Activated CD8-positive, alpha-beta memory T cell treated with anti-CD3 and anti-CD28 coated beads for 24 hours (primary cell): Measurements from ENCODE around the gene NEXMIF.
"Not testable (repeated sequence)": the region's sequence is repeated elsewhere in the genome, so short reads cannot be mapped to it uniquely, and the experiment has no call there.

Source experiments
- DNase-seq: peaks from one replicate; pipeline ENCODE4 v3.0.0-alpha.2; 2020

NEXMIF gene

DNA sequence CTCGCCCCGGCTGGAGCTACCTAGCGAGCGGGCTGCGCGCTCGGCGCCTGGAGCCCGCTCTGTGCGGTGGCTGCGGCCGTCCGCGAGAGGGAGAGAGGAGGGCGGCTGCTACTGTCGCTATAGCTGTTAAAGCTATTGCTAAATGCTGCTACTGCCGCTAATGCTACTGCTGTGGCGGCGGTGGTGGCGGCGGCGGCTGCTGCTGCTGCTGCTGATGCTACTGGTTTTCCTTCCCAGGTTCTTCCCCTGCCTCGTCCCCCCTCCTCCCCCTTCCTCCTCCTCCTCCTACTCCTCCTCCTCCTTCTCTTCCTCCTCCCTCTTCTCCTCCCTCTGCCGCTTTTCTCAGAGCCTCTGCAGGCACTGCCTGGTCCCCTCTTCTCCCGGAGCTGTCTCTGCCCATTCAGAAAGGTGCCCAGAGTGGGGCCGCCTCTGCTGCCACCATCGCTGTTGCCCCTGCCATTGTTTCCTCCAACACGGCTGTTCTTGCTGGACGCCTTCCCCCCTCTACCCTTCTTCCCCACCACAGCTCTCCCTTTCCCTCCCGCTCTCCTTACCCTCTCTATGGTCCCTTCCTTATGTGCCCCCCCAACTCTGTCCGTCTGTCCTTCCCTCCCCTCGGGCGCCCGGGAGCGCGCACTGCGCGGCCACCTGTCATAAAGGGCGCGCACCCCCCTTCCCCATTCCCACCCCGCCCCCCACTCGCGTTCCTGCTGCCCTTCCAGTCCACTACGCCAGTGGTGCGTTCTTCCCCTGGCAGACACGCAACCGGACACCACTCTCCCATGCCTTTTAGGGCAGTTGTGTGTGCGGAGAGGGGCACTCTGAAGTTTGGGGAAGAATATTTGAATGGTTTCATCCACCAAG, at the start of gene NEXMIF:
Gene NEXMIF (minus strand): TSS at position 228 of the 864 bp plus-strand sequence.
- DNase-seq = no peak

DNA sequence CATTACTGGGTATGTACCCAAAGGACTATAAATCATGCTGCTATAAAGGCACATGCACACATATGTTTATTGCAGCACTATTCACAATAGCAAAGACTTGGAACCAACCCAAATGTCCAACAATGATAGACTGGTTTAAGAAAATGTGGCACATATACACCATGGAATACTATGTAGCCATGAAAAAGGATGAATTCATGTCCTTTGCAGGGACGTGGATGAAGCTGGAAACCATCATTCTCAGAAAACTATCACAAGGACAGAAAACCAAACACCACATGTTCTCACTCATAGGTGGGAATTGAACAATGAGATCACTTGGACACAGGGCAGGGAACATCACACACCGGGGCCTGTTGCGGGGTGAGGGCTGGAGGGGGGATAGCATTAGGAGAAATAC, 36.7 kb upstream of the NEXMIF start:
- not testable (repeated sequence) for DNase-seq

DNA sequence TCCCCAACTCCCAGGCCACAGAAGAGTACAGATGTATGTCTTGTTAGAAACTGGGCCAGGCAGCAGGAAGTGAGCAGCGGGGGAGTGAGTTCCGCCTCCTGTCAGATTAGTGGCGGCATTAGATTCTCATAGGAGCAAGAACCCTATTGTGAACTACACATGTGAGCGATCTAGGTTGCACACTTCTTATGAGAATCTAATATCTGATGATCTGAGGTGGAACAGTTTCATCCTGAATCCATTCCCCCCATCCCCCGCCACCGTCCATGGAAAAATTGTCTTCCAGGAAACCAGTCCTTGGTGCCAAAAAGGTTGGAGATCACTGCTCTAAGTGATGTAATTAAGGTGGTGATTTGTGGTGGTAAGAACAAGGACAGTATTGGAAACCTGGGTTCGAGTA, 24.5 kb upstream of the NEXMIF start:
- DNase-seq = no peak

DNA sequence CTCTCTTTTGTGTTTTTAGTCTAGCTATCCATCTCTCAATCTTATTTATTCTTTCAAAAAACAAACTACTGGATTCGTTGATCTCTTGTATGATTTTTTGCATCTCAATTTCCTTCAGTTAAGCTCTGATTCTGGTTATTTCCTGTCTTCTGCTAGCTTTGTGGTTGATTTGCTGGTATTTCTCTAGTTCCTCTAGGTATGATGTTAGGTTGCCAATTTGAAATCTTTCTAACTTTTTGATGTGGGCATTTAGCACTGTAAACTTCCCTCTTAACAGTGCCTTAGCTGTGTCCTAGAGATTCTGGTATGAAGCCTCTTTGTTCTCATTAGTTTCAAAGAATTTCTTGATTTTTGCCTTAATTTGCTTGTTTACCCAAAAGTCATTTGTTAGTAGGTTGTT, 15.2 kb upstream of the NEXMIF start:
- no peak for DNase-seq

DNA sequence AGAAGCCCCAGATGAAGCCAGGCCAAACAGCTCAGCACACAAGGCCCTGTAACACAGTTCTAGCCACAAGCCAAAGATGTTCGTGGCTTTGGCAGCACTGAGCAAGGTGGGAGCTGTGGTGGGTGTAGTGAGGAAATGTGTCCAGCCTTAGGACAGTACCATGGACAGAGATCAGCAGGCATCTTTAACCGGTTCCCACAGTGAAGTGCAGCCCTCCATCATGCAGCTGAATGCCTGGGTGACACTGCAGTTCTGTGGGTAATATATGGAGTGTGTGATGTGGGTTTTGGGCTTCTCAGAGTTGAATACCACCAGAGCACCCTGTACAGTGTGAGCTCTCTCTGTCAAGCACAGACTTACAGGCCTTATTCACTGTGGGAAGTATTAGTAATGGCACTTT, 6.0 kb upstream of the NEXMIF start:
- no peak for DNase-seq

DNA sequence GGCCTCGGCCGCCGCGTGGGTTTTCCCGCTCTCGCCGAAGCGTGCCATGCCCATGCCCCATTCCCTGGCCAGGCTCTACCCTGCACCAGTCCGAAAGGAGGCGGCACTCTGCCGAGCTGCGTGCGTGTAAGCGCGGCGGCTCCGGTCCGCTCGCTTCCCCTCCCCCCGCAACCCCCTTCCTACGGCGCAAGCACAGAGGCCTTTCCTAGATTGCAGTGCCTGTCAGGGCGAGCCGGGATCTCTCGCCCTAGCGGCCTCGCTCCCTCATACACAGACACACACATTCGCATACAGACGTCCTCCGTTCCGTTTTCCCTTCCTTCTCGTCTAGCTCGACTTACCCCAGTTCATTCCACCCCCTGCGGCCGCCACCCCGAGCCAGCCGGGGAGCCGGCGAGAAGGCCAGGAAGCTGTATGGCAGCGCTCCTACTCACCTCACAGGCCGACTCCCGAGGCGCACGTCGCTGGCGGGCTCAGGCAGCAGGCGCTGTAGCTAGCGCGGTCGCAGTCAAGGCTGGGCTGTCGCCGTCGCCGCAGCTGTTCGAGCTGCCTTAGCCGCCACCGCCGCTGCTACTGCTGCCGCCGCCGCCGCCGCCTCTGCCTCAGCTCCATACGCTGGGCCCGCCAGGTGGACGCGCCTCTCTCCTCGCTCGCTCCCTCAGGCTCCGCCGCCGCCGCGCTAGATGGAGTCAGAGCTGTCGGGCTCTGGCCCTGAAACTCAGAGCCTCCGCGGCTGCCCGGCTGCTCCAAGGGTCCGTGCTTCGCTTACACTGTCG, 615 bp downstream of the NEXMIF start:
- DNase-seq = peak; percentile 69

DNA sequence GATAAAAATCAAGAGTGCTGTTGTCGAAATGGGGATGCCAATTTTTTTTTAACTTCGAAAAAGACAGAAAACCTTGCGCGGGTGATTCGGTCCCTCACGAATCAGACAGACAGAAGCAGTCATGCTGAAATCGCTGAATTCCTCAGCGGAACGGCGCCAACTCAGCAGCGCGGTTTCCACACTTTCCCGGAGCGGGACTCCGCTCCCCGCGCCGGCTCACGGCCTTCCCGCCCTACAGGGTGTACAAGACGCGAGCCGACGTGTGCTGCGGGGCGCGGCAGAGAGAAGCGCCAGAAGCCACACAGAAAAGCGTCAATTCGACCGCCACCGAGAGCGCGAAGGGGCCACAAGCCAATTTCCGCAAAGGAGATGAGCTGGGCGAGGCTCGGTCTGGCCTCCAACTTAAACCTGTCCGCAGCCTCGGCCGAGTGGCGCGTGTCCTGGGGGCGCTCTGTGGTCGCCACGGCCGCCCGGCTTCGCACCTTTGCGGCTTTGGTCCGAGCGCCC, 1.3 kb downstream of the NEXMIF start:
- DNase-seq = no peak

DNA sequence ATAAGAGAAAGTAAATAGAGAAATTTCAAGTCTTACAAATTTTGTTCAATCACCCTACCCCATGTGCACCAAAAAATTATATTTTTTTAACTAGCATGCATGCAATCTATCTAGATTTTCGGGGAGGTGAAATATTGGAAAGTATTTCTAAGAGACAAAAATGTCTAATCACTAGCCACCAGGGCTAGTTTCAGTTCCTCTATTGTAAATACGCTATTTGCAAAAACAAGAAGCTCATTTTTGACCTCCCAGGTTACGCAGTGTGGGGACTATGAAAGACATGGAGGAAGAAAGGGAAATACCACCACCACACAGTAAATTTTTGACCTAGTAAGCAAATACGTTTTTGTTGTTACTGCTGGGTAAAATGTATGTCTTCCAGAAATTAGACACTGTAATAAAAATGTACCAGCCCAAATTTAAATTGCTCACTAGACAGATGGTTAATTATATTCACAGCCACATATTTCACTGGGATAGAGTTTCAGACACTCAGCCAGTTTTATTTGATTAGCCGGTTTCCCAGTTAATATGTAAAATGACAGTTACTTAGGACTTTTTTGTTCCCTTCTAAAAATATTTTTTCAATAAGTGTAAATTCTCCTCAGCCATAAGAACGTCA, 2.2 kb downstream of the NEXMIF start:
- no peak for DNase-seq

DNA sequence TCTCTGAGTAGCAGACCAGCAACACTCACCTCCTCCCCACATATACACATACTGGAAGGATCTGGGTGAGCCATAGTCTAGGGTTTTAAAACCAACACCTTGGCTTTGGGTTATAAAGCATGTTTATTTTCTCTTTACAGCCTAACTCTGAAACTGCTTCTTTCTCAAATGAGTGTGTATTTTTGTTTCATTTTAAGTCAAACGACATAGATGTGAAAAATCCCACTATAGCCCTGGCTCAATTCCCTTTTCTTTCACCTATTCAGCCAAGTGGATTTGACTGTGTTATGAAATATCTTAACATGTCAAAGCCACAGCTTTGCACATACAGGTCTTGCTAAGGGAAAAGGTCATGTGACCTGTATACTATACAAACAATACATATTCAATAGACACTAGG, 13.8 kb downstream of the NEXMIF start:
- no peak for DNase-seq

DNA sequence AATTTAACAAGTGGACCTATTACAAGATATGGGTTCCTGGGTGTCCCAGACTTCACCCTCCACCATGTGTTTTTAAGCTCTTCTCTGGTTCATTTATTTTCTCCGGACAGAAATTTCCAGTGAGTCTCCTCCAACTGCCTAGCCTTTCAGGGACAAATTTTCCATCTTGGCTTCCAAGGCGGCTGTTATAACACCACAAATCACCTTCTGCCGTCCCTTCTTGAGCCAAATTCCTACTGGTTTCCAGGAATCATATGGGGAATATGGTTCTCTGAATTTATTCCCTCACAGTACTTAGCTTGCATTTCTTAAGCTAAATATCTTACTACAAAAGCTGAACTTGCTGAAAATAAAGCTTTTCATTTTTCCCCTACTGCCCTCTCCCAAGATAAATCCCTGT, 18.8 kb downstream of the NEXMIF start:
- no peak for DNase-seq

DNA sequence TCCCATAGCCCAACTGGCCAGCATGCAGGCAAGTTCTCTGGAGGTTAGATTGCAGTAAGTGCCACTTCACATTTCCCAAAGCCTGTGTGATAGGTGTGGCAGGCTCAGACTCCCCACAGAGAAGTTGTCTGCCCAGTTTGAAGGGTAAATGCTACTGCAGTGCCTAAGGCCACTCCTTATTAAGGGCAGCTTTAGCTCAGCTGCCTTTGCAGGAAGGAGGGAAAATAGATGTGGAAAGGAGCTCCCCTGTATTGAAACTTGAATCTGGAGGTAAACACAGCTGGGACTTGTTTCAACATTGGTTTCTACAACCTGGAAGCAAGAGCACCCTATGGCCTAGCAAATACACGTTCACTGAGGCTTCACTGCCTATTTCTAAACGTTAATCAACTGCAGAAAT, 22.4 kb downstream of the NEXMIF start:
- no peak for DNase-seq

DNA sequence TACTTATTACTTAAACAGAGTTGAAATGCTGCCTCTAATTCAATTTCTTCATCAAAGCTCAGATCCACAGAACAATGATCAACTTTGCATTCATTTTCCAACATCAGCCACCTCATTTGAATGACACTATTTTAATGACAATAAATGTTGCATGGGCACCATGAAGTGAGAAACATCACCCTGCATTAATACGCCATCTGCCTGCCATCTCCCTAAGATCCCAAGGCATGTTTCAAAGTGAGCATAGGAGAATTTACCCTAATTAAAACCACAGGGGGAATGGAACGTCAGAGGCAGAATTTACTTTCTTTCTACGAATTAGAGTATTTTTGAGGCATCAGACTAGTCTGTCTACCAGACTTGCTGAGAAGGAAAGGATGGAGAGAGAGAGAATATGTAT, 32.7 kb downstream of the NEXMIF start:
- DNase-seq = no peak

DNA sequence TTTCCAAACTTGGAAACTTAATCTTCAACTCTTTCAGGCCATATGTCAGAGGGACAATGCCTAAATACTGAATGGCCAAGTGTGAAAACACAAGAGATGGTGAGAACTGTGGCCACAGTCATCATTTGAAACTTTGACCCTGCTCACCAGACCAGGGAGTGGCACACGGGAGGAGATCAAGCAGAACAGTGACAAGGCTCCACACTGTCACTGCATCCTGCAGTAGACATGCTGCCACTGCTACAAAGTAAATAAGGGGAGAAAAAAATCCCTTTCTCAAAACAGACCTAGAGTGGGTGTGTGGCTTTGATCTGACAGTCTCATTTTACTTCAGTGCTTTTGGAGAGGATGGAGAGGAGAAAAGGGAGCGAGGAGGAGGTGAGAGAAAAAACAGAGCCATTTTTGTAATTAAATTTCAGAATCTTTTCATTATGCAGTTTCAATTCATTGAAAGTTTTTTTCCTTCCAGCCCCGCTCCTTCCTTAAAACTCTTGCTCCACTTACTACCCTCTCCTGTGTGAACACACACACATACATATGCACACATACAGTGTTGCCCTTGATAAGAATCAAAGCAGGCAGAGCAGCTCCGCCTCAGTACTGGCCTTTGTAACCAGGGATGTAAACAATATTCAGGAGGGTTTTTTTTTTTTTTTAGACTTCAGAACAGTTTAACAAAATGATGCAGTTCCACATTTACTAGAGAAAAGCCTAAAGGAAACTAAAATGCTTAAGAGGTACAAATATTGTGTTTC, 34.4 kb downstream of the NEXMIF start:
- no peak for DNase-seq

DNA sequence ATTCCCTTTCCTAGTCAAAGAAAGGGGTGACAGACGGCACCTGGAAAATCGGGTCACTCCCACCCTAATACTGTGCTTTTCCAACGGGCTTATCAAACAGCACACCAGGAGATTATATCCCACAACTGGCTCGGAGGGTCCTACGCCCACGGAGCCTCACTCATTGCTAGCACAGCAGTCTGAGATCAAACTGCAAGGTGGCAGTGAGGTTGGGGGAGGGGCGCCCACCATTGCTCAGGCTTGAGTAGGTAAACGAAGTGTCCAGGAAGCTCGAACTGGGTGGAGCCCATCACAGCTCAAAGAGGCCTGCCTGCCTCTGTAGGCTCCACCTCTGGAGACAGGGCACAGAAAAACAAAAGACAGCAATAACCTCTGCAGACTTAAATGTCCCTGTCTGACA, 42.9 kb downstream of the NEXMIF start:
- not testable (repeated sequence) for DNase-seq

DNA sequence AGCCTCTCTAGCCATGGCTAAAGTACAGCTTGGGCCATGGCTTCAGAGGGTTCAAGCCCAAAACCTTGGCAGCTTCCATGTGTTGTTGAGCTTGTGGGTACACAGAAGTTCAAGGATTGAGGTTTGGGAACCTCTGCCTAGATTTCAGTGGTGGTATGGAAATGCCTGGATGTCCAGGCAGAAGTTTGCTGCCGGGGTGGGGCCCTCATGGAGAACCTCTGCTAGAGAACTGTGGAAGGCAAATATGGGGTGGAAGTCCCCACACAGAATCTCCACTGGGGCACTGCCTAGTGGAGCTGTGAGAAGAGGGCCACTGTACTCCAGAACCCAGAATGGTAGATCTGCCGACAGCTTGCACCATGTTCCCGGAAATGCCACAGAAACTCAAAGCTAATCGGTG, 59.5 kb downstream of the NEXMIF start:
- no peak for DNase-seq

DNA sequence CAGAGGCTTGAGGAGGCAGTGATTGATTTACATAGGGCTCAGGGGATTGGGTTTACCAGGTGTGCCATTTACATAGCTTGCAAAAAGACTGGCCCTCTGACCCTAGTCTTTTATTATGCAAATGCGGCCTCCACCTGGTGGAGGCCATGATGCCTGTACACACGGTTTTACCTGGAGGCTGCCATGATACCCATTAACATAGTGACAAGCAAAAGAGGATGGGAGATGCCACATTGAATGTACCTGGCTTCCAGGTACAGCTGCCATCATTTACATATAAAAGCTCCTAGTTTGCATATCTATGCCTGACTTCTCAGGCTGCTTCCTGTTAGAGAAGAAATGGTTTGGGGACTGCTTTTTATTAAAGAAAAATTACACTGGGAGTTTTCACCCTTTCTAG, 72.0 kb downstream of the NEXMIF start:
- no peak for DNase-seq

DNA sequence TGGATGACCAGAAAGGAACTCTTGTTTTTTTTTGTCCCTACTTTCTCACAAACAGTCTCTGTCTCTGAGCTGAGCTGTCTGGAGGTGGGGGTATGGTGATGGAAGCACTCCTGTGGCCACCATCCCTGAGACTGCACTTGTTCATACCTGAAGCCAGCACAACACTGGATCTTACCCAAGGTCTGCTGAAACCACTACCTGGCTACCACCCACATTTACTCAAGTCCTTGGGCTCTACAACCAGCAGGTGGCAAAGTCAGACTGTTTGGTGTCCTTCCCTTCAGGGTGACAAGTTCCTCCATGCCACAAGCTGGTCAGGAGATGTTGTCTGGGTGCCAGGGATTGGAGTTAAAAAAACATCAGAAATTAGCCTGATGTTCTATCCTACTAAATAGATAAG, 89.7 kb downstream of the NEXMIF start:
- no peak for DNase-seq

DNA sequence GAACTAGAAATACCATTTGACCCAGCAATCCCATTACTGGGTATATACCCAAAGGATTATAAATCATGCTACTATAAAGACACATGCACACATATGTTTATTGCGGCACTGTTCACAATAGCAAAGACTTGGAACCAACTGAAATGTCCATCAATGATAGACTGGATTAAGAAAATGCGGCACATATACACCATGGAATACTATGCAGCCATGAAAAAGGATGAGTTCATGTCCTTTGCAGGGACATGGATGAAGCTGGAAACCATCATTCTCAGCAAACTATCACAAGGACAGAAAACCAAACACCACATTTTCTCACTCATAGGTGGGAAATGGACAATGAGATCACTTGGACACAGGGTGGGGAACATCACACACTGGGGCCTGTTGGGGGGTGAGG, 105.5 kb downstream of the NEXMIF start:
- not testable (repeated sequence) for DNase-seq

DNA sequence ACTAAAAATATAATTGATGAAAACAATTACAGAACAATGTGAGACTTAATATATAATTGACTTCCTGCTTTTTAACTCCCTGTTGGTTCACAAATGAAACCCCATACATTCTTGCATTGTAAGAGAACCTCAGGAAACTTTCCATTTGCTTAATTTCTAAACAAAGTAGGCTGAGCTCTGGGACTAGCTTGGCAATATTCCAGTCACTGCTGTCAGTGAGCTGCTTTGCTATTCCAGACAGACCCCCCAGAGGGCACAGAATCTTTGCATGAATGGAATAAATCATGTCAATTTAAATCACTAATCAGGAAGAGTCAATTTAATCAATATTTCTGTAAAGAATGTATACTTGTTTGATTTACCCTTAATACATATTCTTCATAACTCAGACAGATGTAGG, 110.6 kb downstream of the NEXMIF start:
- no peak for DNase-seq

DNA sequence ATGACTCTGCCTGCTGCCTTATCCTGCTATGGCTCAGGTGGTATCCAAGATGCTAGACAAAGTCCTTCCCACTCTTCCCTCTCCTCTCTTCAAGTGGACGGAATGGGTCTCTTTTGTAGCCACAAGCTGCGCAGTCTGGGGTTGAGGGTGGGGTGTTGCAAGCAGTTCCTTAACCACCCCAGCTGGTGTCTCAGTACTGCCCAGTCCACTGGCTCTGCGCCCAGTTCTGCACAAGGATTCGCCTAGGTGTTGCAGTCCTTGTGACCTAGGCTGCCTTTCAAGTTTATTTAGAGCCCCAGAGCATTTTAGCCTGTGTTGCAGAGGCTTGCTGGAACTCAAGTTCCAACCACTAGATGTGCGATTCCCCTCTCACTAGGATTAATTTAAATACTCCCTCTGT, 120.7 kb downstream of the NEXMIF start:
- no peak for DNase-seq

DNA sequence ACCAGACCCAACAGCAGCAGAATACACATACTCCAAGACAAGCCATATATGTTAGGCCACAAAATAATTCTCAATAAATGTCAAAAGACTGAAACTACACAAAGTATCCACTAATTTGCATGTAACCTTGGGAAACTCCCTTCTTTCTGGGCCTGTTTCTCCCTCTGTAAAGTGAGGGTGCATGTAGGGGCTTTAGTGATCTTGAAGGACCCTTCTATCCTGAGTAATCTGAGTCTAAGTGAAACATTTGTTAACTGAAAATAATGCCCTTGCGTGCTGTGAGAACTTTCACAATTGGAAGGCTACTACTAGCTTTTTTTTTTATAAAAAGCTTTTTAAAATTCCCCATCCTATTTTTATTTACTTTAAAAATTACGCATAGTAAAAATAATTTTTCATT, 125.2 kb downstream of the NEXMIF start:
- DNase-seq = no peak

DNA sequence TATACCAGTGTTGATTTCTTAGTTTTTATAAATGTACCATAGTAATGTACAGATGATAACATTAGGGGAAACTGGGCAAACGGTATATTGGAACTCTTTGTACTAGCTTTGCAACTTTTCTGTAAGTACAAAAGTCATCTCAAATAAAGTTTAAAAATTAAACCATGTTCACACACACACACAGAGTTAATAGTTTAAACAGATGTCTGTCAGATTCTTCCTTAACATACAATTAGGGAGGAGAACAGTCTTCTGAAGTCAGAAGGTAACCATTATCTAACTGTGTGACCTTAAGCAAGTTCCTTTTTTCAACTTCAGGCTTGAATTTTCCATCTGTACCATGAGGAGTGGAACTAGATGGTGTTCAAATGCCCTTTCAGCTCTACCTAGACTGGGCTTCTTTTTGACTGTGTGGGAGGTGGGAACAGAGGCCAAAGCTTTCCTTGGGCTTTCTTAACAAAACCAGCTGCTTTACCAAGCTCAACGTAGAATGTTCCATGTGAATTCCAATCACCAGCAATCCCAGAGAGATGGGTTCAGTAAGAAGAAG, 127.8 kb downstream of the NEXMIF start:
- DNase-seq = no peak
